Astrocyte of the cerebellum (primary cell): ENCODE measurements around the gene CAMTA1.

Source experiments
- DNase-seq: peaks from one replicate; pipeline ENCODE4 v3.0.0-alpha.2; 2011; ENCODE audit warnings: low read depth
- H3K4me3 ChIP-seq: 2 replicates; pipeline ENCODE4 v1.5.1; 2011; ENCODE audit warnings: mild to moderate bottlenecking, low read depth, low read length, moderate library complexity
- in situ Hi-C: cut with HindIII; loops from 2 replicates; pipeline ENCODE4 v1.10.0; 2017; ENCODE audit warnings: low sequenced_read_pairs
- TF ChIP-seq, protein P1 (sequence below): IDR thresholded peaks from 2 replicates; pipeline ENCODE4 v1.5.1; 2012; ENCODE audit warnings: low read length, low read depth, moderate library complexity, mild to moderate bottlenecking; ENCODE audit errors: missing control alignments

Gene CAMTA1

DNA sequence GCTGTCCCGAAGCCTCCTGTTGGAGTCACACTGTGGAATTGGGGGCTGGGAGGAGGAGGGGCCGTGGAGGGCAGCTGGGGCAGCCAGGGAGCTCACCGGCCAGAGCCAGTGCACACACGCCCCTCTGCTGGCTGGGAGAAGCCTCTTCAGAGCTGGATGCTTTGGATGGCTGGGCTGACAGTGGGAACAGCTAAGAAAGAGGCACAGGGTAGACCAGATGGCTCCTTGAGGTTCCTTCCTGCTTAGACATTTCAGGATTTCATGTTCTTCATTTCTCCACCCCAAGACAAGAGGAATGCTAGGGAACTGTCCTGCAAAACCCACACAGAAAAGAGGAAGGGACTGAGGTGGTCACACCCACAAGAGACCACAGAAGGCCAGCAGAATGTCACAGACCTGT lies 731.1 kb downstream of the CAMTA1 start:
- DNase-seq: no peak
- H3K4me3 ChIP-seq: no peak overlapping the region
- in situ Hi-C loops: no loop called here
- TF ChIP-seq, protein P1, sequence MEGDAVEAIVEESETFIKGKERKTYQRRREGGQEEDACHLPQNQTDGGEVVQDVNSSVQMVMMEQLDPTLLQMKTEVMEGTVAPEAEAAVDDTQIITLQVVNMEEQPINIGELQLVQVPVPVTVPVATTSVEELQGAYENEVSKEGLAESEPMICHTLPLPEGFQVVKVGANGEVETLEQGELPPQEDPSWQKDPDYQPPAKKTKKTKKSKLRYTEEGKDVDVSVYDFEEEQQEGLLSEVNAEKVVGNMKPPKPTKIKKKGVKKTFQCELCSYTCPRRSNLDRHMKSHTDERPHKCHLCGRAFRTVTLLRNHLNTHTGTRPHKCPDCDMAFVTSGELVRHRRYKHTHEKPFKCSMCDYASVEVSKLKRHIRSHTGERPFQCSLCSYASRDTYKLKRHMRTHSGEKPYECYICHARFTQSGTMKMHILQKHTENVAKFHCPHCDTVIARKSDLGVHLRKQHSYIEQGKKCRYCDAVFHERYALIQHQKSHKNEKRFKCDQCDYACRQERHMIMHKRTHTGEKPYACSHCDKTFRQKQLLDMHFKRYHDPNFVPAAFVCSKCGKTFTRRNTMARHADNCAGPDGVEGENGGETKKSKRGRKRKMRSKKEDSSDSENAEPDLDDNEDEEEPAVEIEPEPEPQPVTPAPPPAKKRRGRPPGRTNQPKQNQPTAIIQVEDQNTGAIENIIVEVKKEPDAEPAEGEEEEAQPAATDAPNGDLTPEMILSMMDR: no peak

DNA sequence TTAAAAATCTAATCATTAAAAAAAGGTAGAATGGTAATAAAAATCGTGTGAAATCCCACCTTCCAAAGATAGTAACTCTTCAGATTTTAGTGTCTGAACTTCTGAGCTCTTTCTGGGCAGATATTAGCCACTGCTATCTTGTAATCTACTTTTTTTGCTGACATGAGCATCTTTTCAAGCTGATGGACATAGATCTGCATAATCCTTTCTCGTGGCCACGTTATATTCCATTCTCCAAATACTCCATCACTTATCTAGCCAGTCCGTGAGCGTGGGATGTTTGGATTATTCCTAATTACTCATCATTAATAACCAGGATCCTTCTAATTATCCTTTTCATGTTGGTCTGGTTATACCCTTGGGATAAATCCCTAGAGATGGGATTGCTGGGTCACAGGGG lies 731.7 kb downstream of the CAMTA1 start:
- TF ChIP-seq, protein P1: no peak
- H3K4me3 ChIP-seq: no peak overlapping the region
- DNase-seq: no peak
- in situ Hi-C loops: no loop called here

DNA sequence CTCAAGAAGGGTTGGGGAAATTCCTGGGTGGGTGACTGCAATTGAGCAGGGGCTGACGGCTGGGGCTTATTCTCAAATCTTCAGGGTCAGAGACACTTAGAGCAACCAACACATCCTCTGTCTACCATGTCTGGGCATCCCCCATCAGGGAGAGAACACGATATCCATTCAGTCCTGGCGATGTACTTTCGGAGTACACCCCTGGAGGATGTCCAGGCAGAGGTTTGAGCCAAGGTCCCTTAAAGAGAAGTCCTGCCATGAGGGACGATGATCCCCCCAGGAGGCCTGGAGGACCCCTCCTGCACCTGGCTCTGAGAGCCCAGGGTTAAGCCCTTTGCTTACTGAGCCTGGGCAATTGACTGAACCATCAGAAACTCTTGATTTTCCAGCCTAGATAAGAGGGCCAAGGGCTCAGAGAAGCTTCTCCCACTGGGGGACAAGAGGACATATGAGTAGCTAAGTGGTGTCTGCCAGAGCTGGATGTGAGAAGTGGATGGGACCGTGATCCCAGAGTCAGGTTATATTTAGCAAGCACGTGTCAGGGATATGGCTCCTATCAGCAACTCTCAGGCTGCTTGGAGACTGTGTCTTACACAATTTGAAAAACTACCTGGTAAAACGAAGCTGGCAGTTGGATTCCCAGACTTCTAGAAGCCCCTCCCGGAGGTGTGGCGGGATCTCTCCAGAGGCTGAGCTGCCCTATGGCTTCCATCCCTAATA lies 732.5 kb downstream of the CAMTA1 start:
- DNase-seq: no peak
- in situ Hi-C loops: no loop called here
- no peak overlapping the region for H3K4me3 ChIP-seq
- TF ChIP-seq, protein P1: no peak

DNA sequence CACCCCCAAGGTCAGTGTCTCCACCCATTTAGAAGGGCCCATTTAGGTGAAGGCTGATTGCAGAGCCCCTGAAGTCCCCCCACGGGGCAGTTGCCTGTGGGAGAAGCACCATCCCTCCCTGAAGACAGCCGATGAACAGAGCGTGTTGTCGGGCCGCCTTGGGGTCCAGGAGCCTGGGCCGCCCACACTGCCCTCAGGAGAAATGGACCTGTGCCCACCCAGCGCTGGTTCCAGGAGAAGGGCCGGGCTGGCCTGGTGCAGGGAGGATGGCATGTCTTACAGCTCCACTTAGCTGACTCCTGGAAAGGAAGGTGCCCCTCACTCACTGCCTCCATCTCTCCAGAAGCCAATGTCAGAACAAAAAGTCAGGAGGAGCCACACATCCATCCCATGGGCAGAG lies 733.2 kb downstream of the CAMTA1 start:
- in situ Hi-C loops: no loop called here
- TF ChIP-seq, protein P1: no peak
- DNase-seq: no peak
- no peak overlapping the region for H3K4me3 ChIP-seq

DNA sequence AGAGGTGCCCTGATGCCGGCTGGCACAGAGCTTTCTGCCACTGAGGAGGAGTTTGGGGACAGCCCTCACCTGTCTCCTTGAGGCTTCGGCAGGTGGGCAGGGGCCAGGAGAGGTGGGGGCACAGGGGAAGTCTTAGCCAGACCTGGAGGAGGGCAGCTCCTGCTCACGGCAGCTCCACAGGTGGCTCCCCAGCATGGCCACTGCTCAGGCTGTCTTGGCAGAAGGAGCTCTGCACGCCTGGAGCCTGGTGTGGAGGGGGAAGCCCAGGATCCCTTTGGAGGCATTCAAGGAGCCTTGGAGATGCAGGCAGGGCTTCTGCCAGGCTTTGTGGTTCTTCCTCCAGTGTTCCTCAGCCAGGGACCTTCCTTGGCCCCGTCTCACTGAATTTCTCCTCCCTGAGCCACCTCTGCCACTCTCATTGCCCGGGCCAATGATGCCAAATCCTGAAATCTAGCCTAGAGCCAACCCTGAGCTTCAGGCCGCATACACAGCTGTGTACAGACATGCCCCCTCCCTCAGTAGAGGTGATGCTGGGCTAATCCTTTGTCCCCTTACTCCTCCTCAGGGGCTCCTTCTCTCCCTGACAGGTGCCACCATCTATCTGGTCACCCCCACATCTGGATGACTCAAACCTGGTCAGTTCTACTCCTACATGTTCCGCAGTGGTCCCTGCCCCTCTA lies 734.1 kb downstream of the CAMTA1 start:
- no peak for DNase-seq
- in situ Hi-C loops: no loop called here
- H3K4me3 ChIP-seq: no peak overlapping the region
- TF ChIP-seq, protein P1: no peak

DNA sequence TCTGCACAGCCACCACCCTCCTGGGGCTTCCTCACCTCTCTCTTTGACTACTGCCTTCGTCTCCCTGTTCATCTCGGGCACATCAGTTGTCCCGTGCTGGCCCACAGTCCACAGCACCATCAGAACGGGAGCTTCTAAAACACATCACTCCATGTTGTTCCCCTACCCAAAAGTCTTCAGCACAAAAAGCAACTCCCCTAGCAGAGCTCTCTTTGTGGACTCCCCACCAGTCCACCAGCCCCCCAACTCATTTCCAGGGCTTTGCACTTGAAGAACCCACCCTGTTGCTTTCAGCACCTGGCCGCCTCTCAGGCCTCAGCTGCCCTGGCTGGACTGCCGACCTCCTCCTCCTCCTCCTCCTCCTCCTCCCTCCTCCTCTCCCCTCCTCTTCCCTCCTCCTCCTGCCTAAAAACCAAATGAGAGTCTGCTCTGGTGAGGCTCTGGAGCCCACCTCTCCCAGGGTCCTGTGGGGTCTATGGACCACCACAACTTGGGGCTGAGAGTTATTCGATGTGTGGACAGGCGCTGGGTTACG lies 734.7 kb downstream of the CAMTA1 start:
- H3K4me3 ChIP-seq: no peak overlapping the region
- in situ Hi-C loops: no loop called here
- DNase-seq: no peak
- TF ChIP-seq, protein P1: no peak
